K562 (cell line): ENCODE measurements around the gene MARCHF5. TPM values are rescaled to one million over a fixed set of nuclear protein-coding genes. Genes with fewer than 3 reads are reported as not detected.

Experiments
- CBX3 ChIP-seq, 2 experiments: IDR thresholded peaks; 1 replicate in 1 of 2; 2 replicates in 1 of 2; pipeline ENCODE4 v1.6.1; 2012; ENCODE audit warnings: inconsistent platforms in 2 of 2, low read length in 2 of 2, borderline replicate concordance in 1 of 2, control low read depth in 1 of 2
- FIP1L1 ChIP-seq: fragments of 200-400 bp; formaldehyde crosslinking; IDR thresholded peaks from 2 replicates; pipeline ENCODE4 v1.6.1; 2018; ENCODE audit warnings: mild to moderate bottlenecking, low read depth, low read length; ENCODE audit not compliant: poor library complexity, severe bottlenecking
- SIN3A ChIP-seq, 2 experiments: fragments of 150-350 bp in 1 of 2; IDR thresholded peaks; 2 replicates each; pipeline ENCODE4 v1.6.1; 2011 to 2016; ENCODE audit warnings: borderline replicate concordance in 2 of 2, low read depth in 2 of 2, low read length in 2 of 2, mild to moderate bottlenecking in 2 of 2, moderate library complexity in 2 of 2; ENCODE audit not compliant: control insufficient read depth in 1 of 2
- ZFX ChIP-seq: sonication (generic); formaldehyde crosslinking; IDR thresholded peaks from 2 replicates; pipeline ENCODE4 v1.8.0; 2022; ENCODE audit warnings: mild to moderate bottlenecking, missing genetic modification reagents, moderate library complexity
- ZNF41 ChIP-seq: fragments of 250-450 bp; sonication (Bioruptor Pico); conservative IDR thresholded peaks from 2 replicates; pipeline ENCODE4 v1.4.0; 2020; ENCODE audit warnings: mild to moderate bottlenecking
- ZSCAN32 ChIP-seq: fragments of 450-650 bp; formaldehyde crosslinking; IDR thresholded peaks from 2 replicates; pipeline ENCODE4 v1.4.0; 2020; ENCODE audit warnings: mild to moderate bottlenecking, moderate library complexity
- polyA plus RNA-seq, 8 experiments: library from polyadenylated mRNA; depleted of rRNA in 4 of 8; stranded (reverse) in 5 of 8; unstranded in 3 of 8; fragments of >200 nt; fragmentation: Nextera tagmentation in 2 of 8; fragmentation: Illumina TruSeq in 1 of 8; extraction: Ambion mirVana in 2 of 8; extraction: Trizol in 1 of 8; gene quantifications; 2 replicates each; pipeline versions ENCODE4 v1.2.1 to v1.2.3, GENCODE V29; 2011 to 2014; ENCODE audit warnings: inconsistent platforms in 1 of 8, missing spikeins in 1 of 8
- total RNA-seq, 7 experiments: library from RNA; depleted of rRNA in 6 of 7; stranded (reverse); fragments of >200 nt in 6 of 7; fragmentation: Illumina TruSeq in 2 of 7; extraction: Trizol in 2 of 7; gene quantifications; 2 replicates each; pipeline versions ENCODE4 v1.2.1 to v1.2.3, GENCODE V29; 2011 to 2021; ENCODE audit warnings: low replicate concordance in 1 of 7
- TF ChIP-seq, protein P1 (sequence below): fragments of 450-650 bp; conservative IDR thresholded peaks from 2 replicates; pipeline ENCODE4 v1.6.1; 2016; ENCODE audit warnings: missing genetic modification characterization, low read depth, mild to moderate bottlenecking, control low read depth, missing compliant biosample characterization

Gene MARCHF5
- total and polyA plus RNA-seq, 9 of the 15 experiments (the other 6 are each of a cell fraction or from before 2014, with no cell fraction given): 3.4 to 27.2 (median 11.5) TPM

- peak in 1 of 2 experiments; percentile 17; a peak in 1 of 4 replicates for TF ChIP-seq SIN3A (IDR thresholded peaks at IDR 0.05; ENCODE audit: borderline replicate concordance in 2 of 2, control insufficient read depth in 1 of 2, low read depth in 2 of 2, low read length in 2 of 2)
- no peak for TF ChIP-seq ZSCAN32 (CRISPR knock-in tag)
- no peak for TF ChIP-seq ZFX
- TF ChIP-seq CBX3 (IDR thresholded peaks at IDR 0.05; ENCODE audit: borderline replicate concordance in 1 of 2, low read length in 2 of 2): no peak
- TF ChIP-seq ZNF41: no peak
- TF ChIP-seq, protein P1, sequence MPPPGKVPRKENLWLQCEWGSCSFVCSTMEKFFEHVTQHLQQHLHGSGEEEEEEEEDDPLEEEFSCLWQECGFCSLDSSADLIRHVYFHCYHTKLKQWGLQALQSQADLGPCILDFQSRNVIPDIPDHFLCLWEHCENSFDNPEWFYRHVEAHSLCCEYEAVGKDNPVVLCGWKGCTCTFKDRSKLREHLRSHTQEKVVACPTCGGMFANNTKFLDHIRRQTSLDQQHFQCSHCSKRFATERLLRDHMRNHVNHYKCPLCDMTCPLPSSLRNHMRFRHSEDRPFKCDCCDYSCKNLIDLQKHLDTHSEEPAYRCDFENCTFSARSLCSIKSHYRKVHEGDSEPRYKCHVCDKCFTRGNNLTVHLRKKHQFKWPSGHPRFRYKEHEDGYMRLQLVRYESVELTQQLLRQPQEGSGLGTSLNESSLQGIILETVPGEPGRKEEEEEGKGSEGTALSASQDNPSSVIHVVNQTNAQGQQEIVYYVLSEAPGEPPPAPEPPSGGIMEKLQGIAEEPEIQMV (tag): no peak
- TF ChIP-seq FIP1L1: no peak
Measured at GRCh38 chr10:92291921-92292845, 1.2 kb downstream of the MARCHF5 start (continued).
